ENCODE data around the gene IFT122.
"Not testable (repeated sequence)": the region's sequence is repeated elsewhere in the genome, so short reads cannot be mapped to it uniquely, and the experiment has no call there.

Gene IFT122

GRCh38 chr3:129515821-129516432, 75.9 kb downstream of the IFT122 start:
- not testable (repeated sequence) for DNase-seq

GRCh38 chr3:129517516-129517915, 77.5 kb downstream of the IFT122 start:
- DNase-seq, result no peak

GRCh38 chr3:129518038-129518561, 78.1 kb downstream of the IFT122 start:
- peak in 4 of 56 donors; percentile 12 to 17 (median 14) for DNase-seq

- no peak for DNase-seq
Measured at GRCh38 chr3:129518581-129518980, 78.6 kb downstream of the IFT122 start.

GRCh38 chr3:129519449-129519848, 79.4 kb downstream of the IFT122 start:
- no peak for DNase-seq

- DNase-seq, result peak in 1 of 56 donors; percentile 8
Measured at GRCh38 chr3:129519896-129520715, 80.1 kb downstream of the IFT122 start.

- no peak for DNase-seq
Measured at GRCh38 chr3:129520960-129521359, 80.9 kb downstream of the IFT122 start.

- no peak for DNase-seq
Measured at GRCh38 chr3:129521611-129522010, 81.6 kb downstream of the IFT122 start.

- DNase-seq, result no peak
Measured at GRCh38 chr3:129522953-129523352, 82.9 kb downstream of the IFT122 start.

GRCh38 chr3:129524081-129524480, 84.1 kb downstream of the IFT122 start:
- DNase-seq, result no peak

GRCh38 chr3:129525341-129525968, 85.4 kb downstream of the IFT122 start:
- no peak for DNase-seq

GRCh38 chr3:129526121-129526900, 86.3 kb downstream of the IFT122 start:
- peak in 1 of 56 donors; percentile 8 for DNase-seq

- no peak for DNase-seq
Measured at GRCh38 chr3:129527262-129527661, 87.2 kb downstream of the IFT122 start.

- no peak for DNase-seq
Measured at GRCh38 chr3:129528589-129529100, 88.6 kb downstream of the IFT122 start, which contains the start of gene RHO. Gene RHO (plus strand): TSS chr3:129528639. CDS start chr3:129528734, 95 bp downstream.

GRCh38 chr3:129529436-129530210, 89.6 kb downstream of the IFT122 start:
- DNase-seq, result no peak

GRCh38 chr3:129530251-129530791, 90.3 kb downstream of the IFT122 start:
- no peak for DNase-seq

- no peak for DNase-seq
Measured at GRCh38 chr3:129530821-129531220, 90.8 kb downstream of the IFT122 start.

GRCh38 chr3:129531699-129532098, 91.7 kb downstream of the IFT122 start:
- no peak for DNase-seq

- DNase-seq, result no peak
Measured at GRCh38 chr3:129532261-129532660, 92.2 kb downstream of the IFT122 start.

GRCh38 chr3:129533406-129533805, 93.4 kb downstream of the IFT122 start:
- no peak for DNase-seq

Data from amygdala (tissue), 56 donors.